MM.1S (cell line): ENCODE results near the gene CLIC5.

Experiments used
- CTCF ChIP-seq: fragments of 300-600 bp; sonication (generic); IDR thresholded peaks from 2 replicates; pipeline ENCODE4 v1.5.1; 2016; ENCODE audit warnings: antibody characterized with exemption, low read length, mixed read lengths
- EZH2 ChIP-seq: fragments of 300-600 bp; sonication (generic); optimal IDR thresholded peaks from 2 replicates; pipeline ENCODE3; 2017; ENCODE audit warnings: low read depth, mild to moderate bottlenecking, antibody characterized with exemption, low read length, mixed read lengths
- EZH2phosphoT487 ChIP-seq: fragments of 300-600 bp; sonication (generic); IDR thresholded peaks from 2 replicates; pipeline ENCODE4 v1.6.1; 2018; ENCODE audit warnings: antibody characterized with exemption, low read length

GRCh38 chr6:45942953-45943352 lies 72.7 kb downstream of the CLIC5 start:
- TF ChIP-seq EZH2 (no peak), CTCF (no peak), EZH2phosphoT487 (no peak)
